ENCODE data around the gene OARD1.

Gene OARD1

DNA sequence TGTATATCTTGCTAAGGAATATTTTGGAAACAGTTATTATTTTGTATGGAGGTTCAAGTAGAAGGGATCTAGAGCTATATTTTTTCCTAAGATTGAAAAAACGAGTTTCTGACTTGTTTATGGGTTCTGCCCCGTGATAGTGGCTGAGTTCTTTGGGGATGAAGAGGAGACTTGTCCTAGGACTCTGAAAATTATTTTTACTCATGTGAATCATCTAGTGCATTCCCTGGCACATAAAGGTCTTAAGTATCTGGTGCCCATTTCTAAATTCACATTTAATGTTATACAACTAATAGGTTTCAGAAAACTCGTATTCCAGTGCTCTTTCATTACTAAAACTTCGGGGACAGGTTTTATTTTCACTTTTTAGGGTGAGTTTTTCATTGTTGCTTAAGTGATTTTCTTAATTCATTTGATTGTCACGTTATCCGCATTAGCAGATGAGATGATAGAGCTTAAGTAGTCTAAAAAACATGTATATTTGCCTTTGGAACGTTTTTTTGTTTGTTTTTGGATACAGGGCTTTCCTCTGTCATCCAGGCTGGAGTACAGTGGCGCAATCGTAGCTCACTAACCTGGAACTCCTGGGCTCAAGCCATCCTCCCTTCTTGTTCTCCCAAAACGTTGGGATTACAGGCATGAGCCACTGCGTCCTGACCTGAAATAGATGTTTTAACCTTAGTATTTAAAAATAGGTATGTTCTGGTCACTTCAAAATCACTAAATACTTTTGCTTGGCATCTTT lies 2.7 kb upstream of the OARD1 start:
- DNase-seq (ENCODE audit: low read depth, low spot score): no peak

DNA sequence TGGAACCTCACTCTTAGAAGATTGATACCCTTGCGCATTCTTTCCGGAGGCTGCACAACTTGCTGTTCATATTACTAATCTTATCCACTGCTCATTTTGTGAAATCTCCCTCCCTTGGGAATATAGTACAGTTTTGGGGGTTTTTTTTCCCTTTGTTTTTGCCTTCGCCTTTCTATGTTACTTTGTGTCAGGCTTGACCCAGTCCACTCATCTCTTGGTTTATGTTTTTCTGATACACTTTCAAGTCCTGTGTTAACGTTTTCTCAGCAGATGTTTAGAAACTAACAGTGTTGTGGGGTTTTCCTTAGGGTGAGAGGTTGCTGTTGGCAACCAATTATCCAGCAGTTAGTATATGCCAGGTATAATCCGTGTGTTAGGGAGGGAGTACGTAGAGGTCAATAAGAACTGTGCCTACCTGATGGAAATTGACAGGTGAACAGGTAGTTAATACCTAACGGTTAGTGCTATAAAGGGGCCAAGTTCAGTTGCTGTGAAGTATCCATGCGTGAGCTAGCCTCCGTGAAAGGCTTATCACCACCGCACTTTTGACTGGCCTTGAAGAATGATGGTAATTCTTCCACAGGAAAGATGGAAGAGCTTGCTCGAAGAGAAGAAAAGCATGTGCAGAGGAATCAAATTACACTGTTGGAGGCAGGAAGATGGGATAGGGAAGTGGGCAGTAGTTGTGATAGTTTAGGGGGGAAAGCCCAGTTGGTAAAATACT lies 2.0 kb upstream of the OARD1 start:
- DNase-seq (ENCODE audit: low read depth, low spot score): no peak

- peak; percentile 47 for DNase-seq (ENCODE audit: low read depth, low spot score)
Measured at GRCh38 chr6:41073203-41073967, 1.2 kb upstream of the OARD1 start.

DNA sequence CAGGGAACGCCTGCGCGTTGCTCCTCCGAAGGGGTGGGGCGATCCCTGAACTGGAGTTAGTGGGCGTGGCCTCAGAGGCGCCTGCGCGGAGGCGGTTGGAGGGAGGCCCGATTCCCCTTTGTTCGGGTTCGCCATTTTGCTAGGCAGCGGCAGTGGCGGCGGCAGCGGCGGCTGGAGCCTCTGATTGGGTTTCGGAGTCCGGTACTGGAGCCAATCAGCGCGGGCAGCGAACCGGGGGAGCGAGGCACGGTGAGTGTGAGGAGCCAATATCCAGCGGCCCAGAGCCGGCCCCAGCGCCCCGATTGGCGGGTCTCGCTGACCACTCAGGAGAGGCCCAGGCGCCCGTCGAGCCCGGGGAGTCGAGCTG lies 663 bp upstream of the OARD1 start, which contains the start of gene NFYA:
Gene NFYA (plus strand): TSS at position 139 of the 367 bp plus-strand sequence. CDS start 6,116 bp downstream, outside the sequence.
- no peak for DNase-seq (ENCODE audit: low read depth, low spot score)

- DNase-seq (ENCODE audit: low read depth, low spot score): no peak
Measured at GRCh38 chr6:41071501-41071922, 644 bp downstream of the OARD1 start.

GRCh38 chr6:41066867-41067304 lies 5.3 kb downstream of the OARD1 start:
- no peak for DNase-seq (ENCODE audit: low read depth, low spot score)

DNA sequence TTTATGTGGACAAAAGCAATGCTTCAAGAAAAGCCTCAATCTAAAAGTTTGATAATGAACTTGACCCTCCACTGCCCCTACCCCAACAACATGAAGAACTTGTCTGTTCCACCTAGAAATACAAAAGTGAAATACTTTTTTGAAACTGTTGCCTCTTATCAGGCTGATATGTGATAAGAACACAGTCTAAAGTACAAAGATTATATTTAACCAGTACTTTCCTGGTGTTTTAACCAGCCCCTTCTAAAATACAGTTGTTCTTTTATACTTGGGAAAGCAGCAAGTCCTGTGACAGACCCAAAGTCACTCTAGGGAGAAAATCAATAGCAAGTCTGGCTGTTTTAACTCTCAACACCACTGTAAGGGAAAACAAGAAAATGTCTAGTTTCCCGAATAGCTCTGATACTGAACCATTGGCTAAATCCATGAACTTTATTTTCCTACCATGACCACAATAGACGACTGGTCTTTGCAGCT lies 6.6 kb downstream of the OARD1 start:
- DNase-seq (ENCODE audit: low read depth, low spot score): no peak

DNA sequence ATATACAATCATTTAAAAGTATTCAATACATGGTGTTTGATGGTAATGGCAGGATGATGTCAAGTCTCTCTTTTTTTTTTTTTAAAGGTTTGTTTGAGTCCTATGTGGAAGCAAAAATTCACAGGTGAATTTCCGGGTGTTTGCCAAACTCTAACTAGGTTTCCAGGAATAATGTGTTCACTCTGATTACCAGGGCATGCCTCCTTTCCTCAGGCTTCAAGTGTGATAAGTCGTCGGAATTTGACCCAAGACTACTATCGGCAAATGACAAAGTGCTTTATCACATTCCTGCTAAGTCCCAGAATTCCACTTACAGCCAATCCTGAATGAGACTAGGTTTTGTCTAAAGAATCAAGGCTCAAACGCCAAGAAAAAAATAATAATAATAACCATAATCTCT lies 7.3 kb downstream of the OARD1 start:
- DNase-seq (ENCODE audit: low read depth, low spot score): no peak

DNA sequence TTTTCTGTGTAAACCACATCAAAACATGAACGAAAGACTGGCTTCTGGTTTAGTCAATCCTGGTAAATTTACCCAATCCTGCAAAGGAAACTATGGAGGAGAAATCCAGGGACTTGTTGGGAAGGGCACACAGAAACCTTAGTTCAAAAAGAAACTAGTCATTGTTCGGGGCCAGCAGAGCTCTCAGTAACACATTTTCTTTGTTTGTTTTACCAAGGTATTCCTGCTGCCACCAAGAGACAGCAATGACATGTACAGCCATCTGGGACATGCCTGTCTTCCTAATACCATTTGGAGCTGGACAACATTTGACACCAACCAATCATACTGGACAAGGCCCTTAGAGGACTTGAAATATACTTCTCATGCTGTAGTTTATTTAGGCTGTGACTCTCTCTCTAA lies 8.3 kb downstream of the OARD1 start:
- DNase-seq (ENCODE audit: low read depth, low spot score): no peak

DNA sequence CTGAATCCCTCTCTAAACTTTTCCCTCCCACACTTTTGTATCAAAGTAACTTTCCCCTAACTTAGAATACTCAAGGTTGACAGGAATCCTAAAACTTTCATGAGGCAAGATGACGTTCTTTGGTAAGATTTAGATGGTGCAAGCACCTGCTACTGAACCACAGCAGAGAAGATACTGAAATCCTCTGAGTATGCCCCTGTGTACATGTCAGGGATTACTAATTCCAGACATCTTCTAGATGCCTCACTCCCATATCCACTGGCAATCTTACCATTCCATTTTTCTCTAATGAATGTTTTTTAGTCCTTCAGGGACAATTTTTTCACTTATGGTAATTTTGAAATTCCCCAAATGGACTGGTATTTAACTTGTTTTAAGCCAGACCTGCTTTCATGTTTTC lies 10.1 kb downstream of the OARD1 start:
- DNase-seq (ENCODE audit: low read depth, low spot score): no peak

DNA sequence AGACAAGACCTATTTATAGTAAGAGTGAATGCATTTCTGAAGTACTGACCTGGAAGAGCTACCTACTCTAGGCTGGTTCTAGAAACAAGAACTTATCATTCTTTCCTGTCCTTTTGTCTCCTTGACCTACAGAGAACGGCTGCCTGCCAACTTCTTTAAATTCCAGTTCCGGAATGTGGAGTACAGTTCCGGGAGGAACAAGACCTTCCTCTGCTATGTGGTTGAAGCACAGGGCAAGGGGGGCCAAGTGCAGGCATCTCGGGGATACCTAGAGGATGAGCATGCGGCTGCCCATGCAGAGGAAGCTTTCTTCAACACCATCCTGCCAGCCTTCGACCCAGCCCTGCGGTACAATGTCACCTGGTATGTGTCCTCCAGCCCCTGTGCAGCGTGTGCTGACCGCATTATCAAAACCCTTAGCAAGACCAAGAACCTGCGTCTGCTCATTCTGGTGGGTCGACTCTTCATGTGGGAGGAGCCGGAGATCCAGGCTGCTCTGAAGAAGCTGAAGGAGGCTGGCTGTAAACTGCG lies 10.9 kb downstream of the OARD1 start:
- DNase-seq (ENCODE audit: low read depth, low spot score): no peak

- no peak for DNase-seq (ENCODE audit: low read depth, low spot score)
Measured at GRCh38 chr6:41059556-41059955, 12.6 kb downstream of the OARD1 start.

- DNase-seq (ENCODE audit: low read depth, low spot score): no peak
Measured at GRCh38 chr6:41058783-41059181, 13.4 kb downstream of the OARD1 start.

- no peak for DNase-seq (ENCODE audit: low read depth, low spot score)
Measured at GRCh38 chr6:41056768-41057490, 15.2 kb downstream of the OARD1 start.

DNA sequence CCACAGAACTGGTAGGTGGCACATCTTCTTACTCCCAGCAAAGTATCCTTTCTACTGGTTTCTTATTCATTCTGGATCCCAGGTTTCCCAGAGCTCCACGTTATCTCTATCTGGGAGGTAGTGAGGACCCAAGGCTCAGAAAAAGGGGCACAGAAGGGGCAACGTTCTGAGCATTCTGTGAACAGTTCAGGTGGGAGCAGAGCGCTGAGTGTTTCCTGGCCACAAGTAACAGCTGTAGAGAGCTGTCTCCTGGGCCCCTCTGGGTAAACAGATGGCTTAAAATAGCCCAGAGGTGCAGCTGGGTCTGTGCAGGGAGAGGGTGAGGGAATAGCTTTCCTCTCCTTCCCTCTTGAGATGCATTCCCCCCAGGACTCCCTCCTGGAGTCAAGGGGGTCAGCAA lies 17.0 kb downstream of the OARD1 start:
- DNase-seq (ENCODE audit: low read depth, low spot score): no peak

DNA sequence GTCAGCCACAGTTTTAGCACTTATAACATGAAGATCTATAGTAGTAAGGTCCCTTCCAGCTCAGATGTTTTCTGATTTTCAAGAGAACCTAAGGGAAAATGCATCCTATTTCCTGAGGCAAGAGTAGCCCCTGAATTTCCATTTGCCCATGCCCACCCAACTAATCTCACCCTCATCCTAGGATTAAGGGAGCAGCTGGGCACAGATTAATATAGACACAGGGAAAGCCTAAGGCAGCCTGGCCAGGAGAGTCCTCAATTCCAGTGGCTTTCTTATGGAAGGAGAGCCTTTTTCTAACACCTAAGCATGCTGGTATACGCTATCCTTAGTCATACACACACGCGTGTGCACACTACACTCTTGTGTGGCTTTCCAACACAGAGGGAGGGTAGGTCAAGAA lies 17.6 kb downstream of the OARD1 start:
- DNase-seq (ENCODE audit: low read depth, low spot score): no peak

- DNase-seq (ENCODE audit: low read depth, low spot score): no peak
Measured at GRCh38 chr6:41053041-41053440, 19.1 kb downstream of the OARD1 start, which contains the start of gene APOBEC2. TSS of gene APOBEC2 (plus strand) at chr6:41053202. CDS start at chr6:41053348, 146 bp downstream.

GRCh38 chr6:41051873-41052272 lies 20.3 kb downstream of the OARD1 start:
- DNase-seq (ENCODE audit: low read depth, low spot score): no peak

GRCh38 chr6:41050536-41050935 lies 21.6 kb downstream of the OARD1 start:
- DNase-seq (ENCODE audit: low read depth, low spot score): no peak

- DNase-seq (ENCODE audit: low read depth, low spot score): no peak
Measured at GRCh38 chr6:41049955-41050354, 22.2 kb downstream of the OARD1 start.

GRCh38 chr6:41049521-41049920 lies 22.6 kb downstream of the OARD1 start:
- no peak for DNase-seq (ENCODE audit: low read depth, low spot score)

All from activated naive CD8-positive, alpha-beta T cell treated with anti-CD3 and anti-CD28 coated beads, Interleukin-2, amount 50 U/mL, for 16 hours (primary cell).